ENCODE measurements around the gene GLT8D2.
"Not testable (repeated sequence)": the region's sequence is repeated elsewhere in the genome, so short reads cannot be mapped to it uniquely, and the experiment has no call there.

GLT8D2 gene

DNA sequence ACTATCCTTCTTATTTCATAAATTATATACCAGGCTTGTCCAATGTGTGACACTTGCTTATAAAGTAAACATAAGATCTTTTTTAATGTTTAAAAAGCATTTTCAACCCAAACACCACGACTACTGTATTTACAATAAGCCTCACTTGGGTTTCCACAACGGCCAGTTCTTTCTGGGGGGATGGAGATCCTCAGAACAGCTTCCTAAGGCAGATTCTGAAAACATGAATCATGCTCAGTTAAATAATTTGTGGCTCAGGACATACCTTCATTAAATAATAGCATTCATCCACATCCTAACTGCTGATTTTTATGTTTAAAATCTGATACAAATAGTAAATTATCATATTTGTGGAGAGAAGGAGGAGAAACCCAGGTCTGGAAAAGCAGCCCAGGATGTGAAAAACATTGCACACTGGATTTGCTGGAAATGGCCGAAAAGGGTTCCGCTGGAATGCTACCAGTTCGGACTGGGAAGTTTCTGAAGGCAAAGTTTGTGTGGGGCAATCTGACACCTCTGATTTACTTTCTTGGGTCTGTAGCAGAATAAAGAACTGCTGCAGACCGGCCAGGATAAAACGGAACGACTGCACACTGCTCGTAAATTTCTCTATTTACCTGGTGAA is 597 bp downstream of the GLT8D2 start:
- no peak for DNase-seq

DNA sequence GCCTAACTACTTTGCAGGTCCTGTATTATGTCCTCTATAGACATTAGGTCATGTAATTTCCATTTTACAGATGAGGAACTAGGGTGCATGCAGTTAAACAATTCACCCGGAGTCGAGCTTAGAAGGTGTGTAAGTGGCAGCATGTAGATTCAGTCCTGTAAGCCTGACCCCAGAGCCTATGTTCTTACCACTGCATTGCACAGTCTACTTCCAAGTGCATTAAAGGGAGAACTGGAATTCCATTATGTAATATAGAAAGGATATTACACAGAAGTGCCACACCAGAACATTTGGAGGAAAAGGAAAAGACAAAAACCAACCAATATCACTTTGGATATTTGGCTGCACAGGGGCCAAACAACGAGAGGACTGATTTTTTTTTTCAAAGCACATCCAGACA is 1.2 kb downstream of the GLT8D2 start:
- DNase-seq = no peak

DNA sequence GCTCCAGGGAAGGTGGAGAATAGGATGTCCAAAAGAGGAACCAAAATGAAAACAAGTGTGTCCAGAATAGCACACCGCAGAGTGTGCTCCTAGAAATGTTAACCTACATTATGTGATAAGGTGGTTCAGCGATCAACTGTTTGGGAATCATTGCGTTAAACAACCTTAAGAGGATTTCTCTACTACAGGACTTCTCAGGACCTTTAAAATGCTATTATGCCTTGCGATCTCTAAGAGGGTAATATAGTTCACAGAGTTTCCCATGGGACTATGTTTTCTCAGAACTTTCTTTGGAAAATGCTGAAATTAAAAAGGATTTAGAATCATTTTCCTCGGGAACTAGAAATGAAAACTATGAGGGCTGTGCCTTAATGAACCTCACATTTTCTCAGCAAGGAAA is 1.8 kb downstream of the GLT8D2 start:
- DNase-seq = no peak

DNA sequence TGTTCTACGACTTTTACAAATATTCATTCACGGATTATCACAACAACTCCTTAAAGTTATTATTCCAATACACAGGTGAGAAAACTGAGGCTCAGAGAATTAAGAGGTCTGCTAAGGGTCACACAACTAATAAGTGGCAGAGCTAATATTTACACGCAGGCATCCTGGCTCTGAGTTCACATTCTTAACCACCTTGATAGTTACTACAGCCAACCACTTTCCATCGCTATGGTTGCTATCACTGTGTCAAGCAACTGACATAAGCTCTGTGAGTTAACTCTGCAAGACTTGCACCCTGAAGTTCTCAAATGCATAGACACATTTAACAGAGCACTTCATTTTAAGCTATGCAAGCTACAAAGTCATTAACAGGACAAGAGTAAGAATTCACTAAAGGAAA is 3.7 kb downstream of the GLT8D2 start:
- DNase-seq = no peak

DNA sequence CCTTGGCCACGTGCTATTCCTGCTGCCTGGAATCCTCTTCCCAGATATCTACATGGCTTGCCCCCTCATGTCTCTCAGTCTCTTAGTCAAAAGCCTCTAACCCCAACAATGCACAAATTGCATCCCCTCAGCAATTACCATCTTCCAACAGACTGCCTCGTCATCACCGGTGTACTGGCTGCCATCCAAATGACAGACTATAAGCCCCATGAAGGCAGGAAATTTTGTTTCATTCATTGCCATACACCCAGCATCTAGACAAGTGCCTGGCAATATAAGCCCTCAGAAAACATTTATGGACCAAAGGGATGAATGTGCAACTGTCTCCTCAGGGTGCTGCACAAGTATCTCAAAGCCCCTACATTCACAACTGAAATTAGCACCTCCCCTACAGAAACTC is 5.8 kb downstream of the GLT8D2 start:
- DNase-seq = no peak

DNA sequence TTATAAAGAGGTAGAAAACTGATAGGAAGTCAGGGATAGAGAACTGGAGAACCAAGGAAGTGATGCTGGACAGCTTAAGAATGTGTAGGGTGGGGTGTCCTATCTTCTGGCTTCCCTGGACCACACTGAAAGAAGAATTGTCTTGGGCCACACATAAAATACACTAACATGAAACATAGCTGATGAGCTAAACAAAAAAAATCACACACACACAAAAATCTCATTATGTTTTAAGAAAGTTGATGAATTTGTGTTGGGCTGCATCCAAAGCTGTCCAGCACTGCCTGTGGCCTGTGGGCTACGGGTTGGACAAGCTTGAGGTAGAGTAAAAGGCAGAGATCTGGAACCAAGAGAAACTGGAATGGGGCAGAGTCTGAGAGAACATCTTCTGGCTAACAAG is 7.4 kb downstream of the GLT8D2 start:
- no peak for DNase-seq

DNA sequence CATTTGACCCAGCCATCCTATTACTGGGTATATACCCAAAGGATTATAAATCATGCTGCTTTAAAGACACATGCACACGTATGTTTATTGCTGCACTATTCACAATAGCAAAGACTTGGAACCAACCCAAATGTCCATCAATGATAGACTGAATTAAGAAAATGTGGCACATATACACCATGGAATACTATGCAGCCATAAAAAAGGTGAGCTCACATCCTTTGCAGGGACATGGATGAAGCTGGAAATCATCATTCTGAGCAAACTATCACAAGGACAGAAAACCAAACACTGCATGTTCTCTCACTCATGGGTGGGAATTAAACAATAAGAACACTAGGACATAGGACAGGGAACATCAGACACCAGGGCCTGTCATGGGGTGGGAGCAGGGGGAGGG is 10.2 kb downstream of the GLT8D2 start:
- DNase-seq = not testable (repeated sequence)

DNA sequence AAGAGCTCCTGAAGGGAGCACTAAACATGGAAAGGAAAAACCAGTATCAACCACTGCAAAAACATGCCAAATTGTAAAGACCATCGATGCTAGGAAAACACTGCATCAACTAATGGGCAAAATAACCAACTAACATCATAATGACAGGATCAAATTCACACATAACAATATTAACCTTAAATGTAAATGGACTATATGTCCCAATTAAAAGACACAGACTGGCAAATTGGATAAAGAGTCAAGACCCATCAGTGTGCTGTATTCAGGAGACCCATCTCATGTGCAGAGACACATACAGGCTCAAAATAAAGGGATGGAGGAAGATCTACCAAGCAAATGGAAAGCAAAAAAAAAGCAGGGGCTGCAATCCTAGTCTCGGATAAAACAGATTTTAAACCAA is 13.8 kb downstream of the GLT8D2 start:
- not testable (repeated sequence) for DNase-seq

DNA sequence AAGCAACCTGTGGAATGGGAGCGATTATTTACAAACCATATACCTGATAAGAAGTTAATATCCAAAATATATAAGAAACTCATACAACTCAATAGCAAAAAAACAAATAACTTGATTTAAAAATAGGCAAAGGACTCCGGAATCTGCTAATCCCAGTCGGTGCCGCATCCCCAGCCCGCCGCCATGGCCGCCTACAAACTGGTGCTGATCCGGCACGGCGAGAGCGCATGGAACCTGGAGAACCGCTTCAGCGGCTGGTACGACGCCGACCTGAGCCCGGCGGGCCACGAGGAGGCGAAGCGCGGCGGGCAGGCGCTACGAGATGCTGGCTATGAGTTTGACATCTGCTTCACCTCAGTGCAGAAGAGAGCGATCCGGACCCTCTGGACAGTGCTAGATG is 19.4 kb downstream of the GLT8D2 start:
- DNase-seq = not testable (repeated sequence)

DNA sequence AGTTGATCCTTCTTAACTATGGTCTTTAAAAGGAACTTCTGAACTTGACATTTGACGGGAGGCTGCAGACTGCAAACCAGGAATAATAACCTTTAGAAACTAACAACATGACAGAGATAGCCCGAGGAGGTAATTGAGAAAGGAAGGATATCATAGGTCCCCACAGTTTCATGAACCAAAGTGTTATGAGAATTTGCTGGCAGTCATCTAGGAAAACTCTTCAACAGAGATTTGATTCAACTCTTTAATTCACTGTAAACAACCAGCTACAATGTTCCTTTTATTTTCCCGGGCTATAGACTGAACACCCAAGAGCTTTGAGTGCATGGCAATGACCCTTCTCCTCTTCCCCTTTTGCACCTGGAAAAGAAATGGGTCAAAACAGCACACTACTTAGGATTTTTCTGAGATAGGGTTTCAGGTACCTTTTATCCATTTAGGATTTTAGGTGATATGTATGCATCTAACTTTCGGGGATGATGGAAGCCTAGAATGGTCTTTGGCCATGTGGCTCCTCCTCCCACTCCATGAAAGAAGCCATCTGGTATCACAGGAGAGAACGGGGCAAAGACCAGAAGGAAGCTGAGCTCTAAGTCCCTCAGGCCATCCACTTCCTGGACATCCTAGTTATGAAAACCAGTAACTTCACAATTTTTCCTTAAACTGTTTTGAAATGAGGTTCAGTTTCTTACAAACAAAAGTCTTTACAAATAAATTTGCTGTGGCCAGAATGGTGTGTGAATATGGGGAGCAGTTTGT is 23.0 kb downstream of the GLT8D2 start:
- no peak for DNase-seq

DNA sequence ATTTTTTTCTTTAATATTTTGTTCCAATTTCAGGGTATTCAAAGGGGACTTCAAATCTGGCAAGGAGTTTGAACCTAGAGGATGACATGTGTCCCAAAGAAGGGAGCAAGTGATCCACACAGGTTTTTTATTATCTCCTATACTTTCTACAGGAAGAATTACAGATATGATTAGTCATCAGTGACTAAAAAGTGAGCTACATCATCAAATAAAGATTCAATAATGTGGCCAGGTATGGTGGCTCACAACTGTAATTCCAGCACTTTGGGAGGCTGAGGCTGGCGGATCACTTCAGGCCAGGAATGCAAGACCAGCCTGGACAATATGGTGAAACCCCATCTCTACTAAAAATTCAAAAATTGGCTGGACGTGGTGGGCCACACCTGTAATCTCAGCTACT is 24.2 kb downstream of the GLT8D2 start:
- no peak for DNase-seq

DNA sequence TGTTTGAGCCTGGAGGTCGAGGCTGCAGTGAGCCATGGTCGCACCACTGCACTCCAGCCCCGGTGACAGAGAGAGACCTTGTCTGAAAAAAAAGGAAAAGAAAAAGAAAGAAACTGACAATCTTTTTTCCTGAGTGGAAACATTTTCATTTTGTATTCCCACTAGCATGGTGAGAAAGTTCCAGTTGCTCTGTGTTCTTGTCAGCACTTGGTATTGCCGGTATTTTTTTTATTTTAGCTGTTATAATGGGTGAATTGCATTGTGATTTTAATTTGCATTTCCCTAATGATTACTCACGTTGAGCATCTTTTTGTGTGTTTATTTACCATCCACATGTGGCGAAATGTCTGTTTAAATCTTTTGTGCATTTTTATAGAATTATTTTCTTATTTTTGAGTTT is 25.6 kb downstream of the GLT8D2 start:
- DNase-seq = no peak

DNA sequence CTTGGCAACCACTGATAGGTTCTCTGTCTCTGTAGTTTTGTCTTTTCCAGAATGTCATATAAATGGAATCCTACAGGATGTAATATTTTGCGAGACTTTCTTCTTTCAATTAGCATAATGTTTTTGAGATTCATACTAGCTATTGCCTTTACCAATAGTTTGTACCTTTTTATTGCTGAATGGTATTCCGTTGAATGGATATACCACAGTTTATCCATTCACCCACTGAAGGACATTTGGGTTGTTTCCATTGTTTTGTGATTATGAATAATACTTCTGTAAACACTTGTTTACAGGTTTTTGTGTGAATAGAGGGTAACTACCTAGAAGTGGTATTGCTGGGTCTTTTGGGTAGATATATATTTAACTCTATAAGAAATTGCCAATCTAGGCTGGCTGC is 26.3 kb downstream of the GLT8D2 start:
- DNase-seq = no peak

DNA sequence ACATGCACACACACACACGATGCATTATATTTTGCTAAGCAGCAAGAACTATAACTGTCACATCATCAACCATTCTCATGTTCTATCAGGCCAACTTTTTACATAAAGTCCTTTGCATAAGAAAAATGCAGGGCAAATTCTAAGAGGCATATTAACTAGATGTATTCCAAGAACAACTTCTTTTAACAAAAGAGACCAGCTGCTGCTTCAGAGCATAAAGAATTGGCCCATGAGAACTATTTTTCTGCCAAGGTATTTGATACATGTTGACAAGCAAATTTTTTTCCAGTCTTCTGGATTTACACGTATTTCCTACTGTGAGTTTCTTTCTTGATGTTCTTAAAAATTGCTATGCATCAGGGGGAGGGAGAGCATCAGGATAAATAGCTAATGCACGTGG is 27.2 kb downstream of the GLT8D2 start:
- no peak for DNase-seq

DNA sequence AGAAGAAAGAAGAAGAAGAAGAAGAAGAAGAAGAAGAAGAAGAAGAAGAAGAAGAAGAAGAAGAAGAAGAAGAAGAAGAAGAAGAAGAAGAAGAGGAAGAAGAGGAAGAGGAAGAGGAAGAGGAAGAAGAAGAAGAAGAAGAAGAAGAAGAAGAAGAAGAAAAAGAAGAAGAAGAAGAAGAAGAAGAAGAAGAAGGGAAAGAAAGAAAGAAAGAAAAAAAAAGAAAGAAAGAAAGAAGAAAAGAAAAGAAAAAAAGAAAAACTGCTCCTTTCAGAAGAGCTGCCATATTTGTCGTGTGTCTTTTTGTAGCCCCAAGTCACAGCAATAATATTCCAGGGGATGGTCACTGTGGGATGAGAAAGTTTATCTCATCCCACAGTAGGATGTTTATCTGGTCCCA is 28.1 kb downstream of the GLT8D2 start:
- DNase-seq = not testable (repeated sequence)

DNA sequence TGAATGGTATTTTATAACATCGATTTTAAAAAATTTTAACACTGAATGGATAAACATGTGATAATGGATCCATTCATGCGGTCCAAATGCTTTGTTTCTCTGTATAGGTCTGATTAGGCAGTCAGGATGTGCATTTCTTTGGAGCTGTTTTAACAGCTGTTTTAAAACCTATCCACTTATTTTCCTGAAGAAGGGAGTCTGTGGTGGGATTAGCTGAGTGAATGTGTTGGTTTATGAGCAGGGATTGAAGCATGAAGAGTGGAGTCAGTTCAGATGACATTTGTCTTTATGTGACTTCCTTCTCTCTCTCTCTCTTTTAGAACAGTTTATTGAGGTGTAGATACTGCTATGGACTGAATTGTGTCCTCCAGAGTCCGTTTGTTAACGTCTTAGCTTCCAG is 37.7 kb downstream of the GLT8D2 start:
- DNase-seq = no peak

DNA sequence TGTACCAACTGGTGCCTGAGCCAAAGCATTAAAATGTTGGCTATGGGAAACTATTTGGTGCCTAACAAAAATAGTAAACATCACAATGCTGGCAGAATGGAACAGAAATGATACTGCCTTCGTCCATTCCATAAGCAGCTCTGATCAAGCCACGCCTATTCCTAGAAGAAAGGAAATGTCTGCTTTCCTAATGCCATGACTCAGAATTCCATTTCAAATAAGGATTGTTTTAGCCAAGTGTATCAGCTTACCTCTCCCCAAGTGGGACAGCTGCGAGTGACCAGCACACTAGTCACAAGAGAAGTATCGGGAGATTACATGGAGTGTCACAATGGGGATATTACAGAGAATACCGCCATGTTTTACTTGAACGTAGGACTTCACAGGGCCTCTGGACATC is 38.7 kb downstream of the GLT8D2 start:
- no peak for DNase-seq

DNA sequence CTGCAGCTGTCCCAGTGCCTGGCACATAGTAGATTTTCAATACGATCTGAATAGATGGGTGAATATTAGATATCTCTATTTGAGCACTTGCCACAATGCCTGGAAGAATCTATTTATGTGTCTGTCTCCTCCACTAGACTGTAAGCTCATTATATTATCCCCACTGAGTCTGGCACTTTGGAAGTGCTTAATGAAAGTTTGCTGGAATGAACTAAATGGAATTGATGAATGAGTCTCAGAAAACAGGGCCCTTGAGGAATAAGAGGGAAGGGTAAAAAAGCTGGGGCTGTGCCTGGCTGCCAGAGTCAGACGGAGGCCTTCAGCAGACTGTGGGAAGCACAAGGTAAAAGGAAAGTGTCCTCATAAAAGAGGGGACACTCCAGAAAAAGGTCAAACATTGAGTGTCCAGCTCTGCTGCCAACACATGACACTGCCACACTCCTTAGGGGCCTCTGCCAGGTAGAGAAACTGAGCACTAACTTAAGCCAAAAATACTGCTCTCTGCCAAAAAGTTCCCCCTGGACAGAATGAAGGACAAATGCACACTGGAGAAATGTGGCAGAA is 39.3 kb downstream of the GLT8D2 start:
- DNase-seq = no peak

DNA sequence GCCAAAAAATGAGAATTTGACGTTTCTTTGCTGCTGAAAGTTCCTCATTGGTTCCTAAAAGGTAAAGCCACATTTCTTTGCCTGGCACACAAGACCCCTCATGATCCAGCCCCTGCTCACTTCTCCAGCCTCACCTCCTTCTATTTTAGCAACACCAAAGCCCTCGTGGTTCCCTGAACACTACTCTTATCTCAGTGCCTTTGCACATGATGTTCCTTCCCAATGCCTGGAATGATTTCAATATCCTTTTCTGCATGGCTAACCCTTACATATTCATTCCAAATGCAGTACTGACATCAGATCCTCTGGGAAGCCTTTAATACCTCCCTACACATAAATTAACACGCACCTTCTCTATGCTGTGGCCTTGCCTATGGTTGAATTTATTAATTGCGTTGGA is 39.9 kb downstream of the GLT8D2 start:
- DNase-seq = no peak

DNA sequence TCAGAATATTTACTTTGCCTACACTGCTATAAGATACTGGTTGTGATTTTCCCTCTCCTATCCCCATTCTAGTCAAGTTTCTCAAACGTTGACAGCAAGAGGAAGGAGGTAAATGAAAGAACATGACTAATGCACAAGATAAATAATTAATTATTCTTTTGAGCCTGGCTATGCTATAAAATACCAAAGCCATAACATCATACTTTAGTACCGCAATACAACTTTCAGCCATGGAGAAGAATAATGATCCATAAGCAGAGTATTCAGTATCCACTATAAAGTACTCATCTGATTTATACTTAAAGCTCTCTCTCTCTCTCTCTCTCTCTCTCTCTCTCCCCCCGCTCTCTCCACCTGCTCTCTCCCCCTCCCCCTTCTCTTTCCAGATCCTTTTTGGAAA is 43.1 kb downstream of the GLT8D2 start:
- DNase-seq = no peak

DNA sequence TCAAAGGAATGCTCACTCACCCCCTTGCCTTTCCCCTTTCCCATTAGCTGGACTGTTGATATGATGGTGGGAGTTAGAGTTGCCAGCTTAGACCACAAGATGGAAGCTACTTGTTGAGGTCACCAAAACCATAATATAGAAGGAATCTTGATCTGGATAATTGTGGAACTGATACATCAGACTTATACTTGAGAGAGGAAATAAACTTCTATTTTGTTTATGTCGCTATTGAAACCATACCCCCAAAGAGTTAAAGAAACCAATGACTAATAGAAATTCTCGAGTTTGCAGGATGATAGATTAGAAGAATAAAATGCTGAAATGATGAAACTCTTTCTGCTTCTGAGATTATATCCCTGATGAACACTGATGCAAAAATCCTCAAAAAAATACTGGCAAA is 46.4 kb downstream of the GLT8D2 start:
- no peak for DNase-seq

DNA sequence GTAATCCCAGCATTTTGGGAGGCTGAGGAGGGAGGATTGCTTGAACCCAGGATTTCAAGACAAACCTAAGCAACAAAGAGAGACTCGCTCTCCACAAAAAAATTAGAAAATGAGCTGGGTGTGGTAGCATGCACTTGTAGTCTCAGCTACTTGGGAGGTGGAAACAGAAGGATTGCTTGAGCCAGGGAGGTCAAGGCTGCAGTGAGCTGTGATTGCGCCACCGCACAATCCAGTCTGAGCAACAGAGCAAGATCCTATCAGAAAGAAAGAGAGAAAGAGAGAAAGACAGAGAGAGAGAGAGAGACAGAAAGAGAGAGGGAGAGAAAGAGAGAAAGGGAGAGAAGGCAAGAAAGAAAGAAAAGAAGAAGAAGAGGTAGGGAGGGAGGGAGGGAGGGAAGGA is 47.3 kb downstream of the GLT8D2 start:
- DNase-seq = no peak

DNA sequence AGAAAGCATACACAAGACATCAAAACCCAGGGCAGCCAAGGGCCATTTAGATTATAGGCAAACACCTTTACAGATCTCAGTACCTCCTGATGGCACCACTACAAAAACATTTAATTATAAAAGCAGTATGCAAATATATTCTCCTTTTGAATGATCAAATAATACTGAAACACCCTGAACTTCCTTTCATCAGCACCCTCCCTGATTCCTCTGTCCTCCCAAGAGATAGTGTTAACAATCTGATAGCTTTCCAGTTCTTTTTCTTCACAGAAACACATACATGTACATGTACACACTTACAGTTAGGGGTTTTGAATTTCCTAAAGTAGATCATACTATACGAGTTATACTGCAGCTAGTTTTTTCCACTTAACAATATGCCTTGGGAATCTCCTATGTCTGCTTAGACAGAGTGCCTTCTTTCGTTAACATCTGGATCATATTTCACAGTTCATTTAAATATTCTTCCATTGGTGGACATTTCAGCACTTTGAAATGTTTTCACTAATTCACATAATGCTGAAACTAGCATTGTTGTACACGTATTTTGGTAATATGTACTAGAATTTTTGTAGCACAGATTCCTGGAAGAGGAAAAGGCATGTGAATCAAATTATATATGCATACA is 49.1 kb downstream of the GLT8D2 start:
- no peak for DNase-seq

DNA sequence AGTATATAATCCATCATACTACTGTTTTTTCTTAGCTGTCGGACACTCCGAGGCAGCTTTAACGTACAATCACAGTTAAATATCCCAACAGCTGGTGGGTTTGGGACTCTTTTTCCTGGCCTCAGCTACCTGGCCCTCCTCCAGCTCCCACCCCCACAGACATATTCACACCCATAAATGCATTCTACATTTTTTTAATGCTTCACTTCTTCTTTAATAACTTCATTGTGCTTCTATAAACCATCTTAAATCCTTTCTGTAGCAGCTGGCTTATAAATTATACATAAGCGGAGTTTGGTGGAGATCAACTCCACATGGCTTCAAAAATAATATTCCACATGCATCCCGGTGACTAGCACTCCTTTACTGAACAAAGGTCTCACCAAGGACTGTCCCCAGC is 51.0 kb downstream of the GLT8D2 start:
- DNase-seq = no peak

Measured in cortex of kidney (tissue), 1 donor.